HG03432 (cell line): Measurements from ENCODE around the gene GLT8D2.
"Not testable (repeated sequence)": the region's sequence is repeated elsewhere in the genome, so short reads cannot be mapped to it uniquely, and the experiment has no call there.

Source experiments
- ATAC-seq: cut with Tn5 transposase; IDR thresholded peaks from one replicate; pipeline ENCODE4 v1.9.1; 2021; ENCODE audit warnings: mild to moderate bottlenecking, moderate library complexity; ENCODE audit not compliant: unreplicated experiment

Gene GLT8D2

GRCh38 chr12:104054681-104055346, 4.8 kb upstream of the GLT8D2 start:
- no peak for ATAC-seq

- no peak for ATAC-seq
Observed at GRCh38 chr12:104050436-104050835, 449 bp upstream of the GLT8D2 start.

- ATAC-seq = no peak
Observed at GRCh38 chr12:104049278-104049902, 597 bp downstream of the GLT8D2 start.

- no peak for ATAC-seq
Observed at GRCh38 chr12:104048811-104049210, 1.2 kb downstream of the GLT8D2 start.

- ATAC-seq = no peak
Observed at GRCh38 chr12:104048162-104048561, 1.8 kb downstream of the GLT8D2 start.

GRCh38 chr12:104046306-104046705, 3.7 kb downstream of the GLT8D2 start:
- ATAC-seq = no peak

GRCh38 chr12:104044158-104044557, 5.8 kb downstream of the GLT8D2 start:
- ATAC-seq = no peak

- ATAC-seq = no peak
Observed at GRCh38 chr12:104042580-104042979, 7.4 kb downstream of the GLT8D2 start.

- ATAC-seq = not testable (repeated sequence)
Observed at GRCh38 chr12:104039769-104040168, 10.2 kb downstream of the GLT8D2 start.

- ATAC-seq = not testable (repeated sequence)
Observed at GRCh38 chr12:104036143-104036542, 13.8 kb downstream of the GLT8D2 start.

GRCh38 chr12:104030596-104030995, 19.4 kb downstream of the GLT8D2 start:
- ATAC-seq = not testable (repeated sequence)

- ATAC-seq = no peak
Observed at GRCh38 chr12:104026841-104027599, 23.0 kb downstream of the GLT8D2 start.

- no peak for ATAC-seq
Observed at GRCh38 chr12:104025771-104026170, 24.2 kb downstream of the GLT8D2 start.

- ATAC-seq = no peak
Observed at GRCh38 chr12:104024348-104024747, 25.6 kb downstream of the GLT8D2 start.

- no peak for ATAC-seq
Observed at GRCh38 chr12:104023710-104024109, 26.3 kb downstream of the GLT8D2 start.

GRCh38 chr12:104022786-104023185, 27.2 kb downstream of the GLT8D2 start:
- no peak for ATAC-seq

- not testable (repeated sequence) for ATAC-seq
Observed at GRCh38 chr12:104021862-104022261, 28.1 kb downstream of the GLT8D2 start.

- no peak for ATAC-seq
Observed at GRCh38 chr12:104012331-104012730, 37.7 kb downstream of the GLT8D2 start.

GRCh38 chr12:104011253-104011652, 38.7 kb downstream of the GLT8D2 start:
- no peak for ATAC-seq

- ATAC-seq = no peak
Observed at GRCh38 chr12:104010606-104011169, 39.3 kb downstream of the GLT8D2 start.

GRCh38 chr12:104010121-104010520, 39.9 kb downstream of the GLT8D2 start:
- no peak for ATAC-seq

GRCh38 chr12:104006929-104007328, 43.1 kb downstream of the GLT8D2 start:
- ATAC-seq = no peak
